HEK293 (cell line): ENCODE results near the gene GPR146.
A peak's percentile ranks its signal among the peaks of the same experiment; 100 is the strongest.

Experiments
- CTCF ChIA-PET: fragments of 350-600 bp; formaldehyde crosslinking; extraction: SDS; loops from one replicate; lab custom pipeline; 2021; ENCODE audit warnings: antibody characterized with exemption; lab: Yijun Ruan, JAX
- POLR2A ChIA-PET: fragments of 300-600 bp; formaldehyde crosslinking; extraction: SDS; loops from one replicate; lab custom pipeline; 2020; ENCODE audit warnings: antibody characterized with exemption, inconsistent platforms; lab: Yijun Ruan, JAX
- H3K27ac ChIP-seq: fragments of 200-500 bp; sonication (Bioruptor generic); 2 replicates; pipeline ENCODE4 v1.5.1; 2014; ENCODE audit warnings: low read depth, low read length, control low read depth, inconsistent platforms; ENCODE audit errors: extremely low read depth
- H3K36me3 ChIP-seq, 2 experiments: fragments of 200-500 bp in 1 of 2; sonication (Bioruptor generic) in 1 of 2; 1 replicate in 1 of 2; 2 replicates in 1 of 2; pipeline ENCODE4 v1.5.1; 2014 to 2017; ENCODE audit warnings: inconsistent platforms in 2 of 2, low read length in 2 of 2; ENCODE audit not compliant: control insufficient read depth in 2 of 2, insufficient read depth in 1 of 2
- H3K4me1 ChIP-seq: fragments of 200-500 bp; sonication (Bioruptor generic); 2 replicates; pipeline ENCODE4 v1.5.1; 2014; ENCODE audit warnings: mild to moderate bottlenecking, low read length, inconsistent platforms; ENCODE audit not compliant: control insufficient read depth, insufficient read depth
- H3K4me3 ChIP-seq: 2 replicates; pipeline ENCODE4 v1.5.1; 2011; ENCODE audit warnings: low read depth, mild to moderate bottlenecking, control low read depth, low read length, moderate library complexity
- H3K9me3 ChIP-seq: fragments of 200-500 bp; sonication (Bioruptor generic); 2 replicates; pipeline ENCODE4 v1.5.1; 2014; ENCODE audit warnings: low read depth, low read length, inconsistent platforms; ENCODE audit not compliant: control insufficient read depth, insufficient read depth
- GLIS1 ChIP-seq: fragments of 450-650 bp; formaldehyde crosslinking; IDR thresholded peaks from 2 replicates; pipeline ENCODE4 v1.5.1; 2016; ENCODE audit warnings: missing biosample characterization, missing genetic modification characterization
- HOXC10 ChIP-seq: sonication (generic); formaldehyde crosslinking; IDR thresholded peaks from 2 replicates; pipeline ENCODE4 v1.8.1; 2023; ENCODE audit warnings: mild to moderate bottlenecking, missing genetic modification reagents
- KLF7 ChIP-seq: fragments of 450-650 bp; formaldehyde crosslinking; IDR thresholded peaks from 2 replicates; pipeline ENCODE4 v1.5.1; 2016; ENCODE audit warnings: missing biosample characterization, missing genetic modification characterization, borderline replicate concordance
- KLF8 ChIP-seq: fragments of 450-650 bp; formaldehyde crosslinking; IDR thresholded peaks from 2 replicates; pipeline ENCODE4 v1.5.1; 2016; ENCODE audit warnings: missing biosample characterization, missing genetic modification characterization
- MYNN ChIP-seq: fragments of 450-650 bp; formaldehyde crosslinking; IDR thresholded peaks from 2 replicates; pipeline ENCODE4 v1.5.1; 2016; ENCODE audit warnings: missing biosample characterization, missing genetic modification characterization, borderline replicate concordance
- SCRT1 ChIP-seq: fragments of 450-650 bp; formaldehyde crosslinking; IDR thresholded peaks from 2 replicates; pipeline ENCODE4 v1.5.1; 2016; ENCODE audit warnings: missing biosample characterization, missing genetic modification characterization, borderline replicate concordance
- ZBTB1 ChIP-seq: fragments of 450-650 bp; formaldehyde crosslinking; IDR thresholded peaks from 2 replicates; pipeline ENCODE4 v1.5.1; 2016; ENCODE audit warnings: missing biosample characterization, missing genetic modification characterization
- ZBTB20 ChIP-seq: fragments of 450-650 bp; formaldehyde crosslinking; IDR thresholded peaks from 2 replicates; pipeline ENCODE4 v1.5.1; 2016; ENCODE audit warnings: missing biosample characterization, missing genetic modification characterization
- ZNF266 ChIP-seq: fragments of 450-650 bp; formaldehyde crosslinking; IDR thresholded peaks from 2 replicates; pipeline ENCODE4 v1.5.1; 2016; ENCODE audit warnings: missing biosample characterization, missing genetic modification characterization, low read depth
- ZNF350 ChIP-seq: fragments of 450-650 bp; formaldehyde crosslinking; IDR thresholded peaks from 2 replicates; pipeline ENCODE4 v1.5.0; 2017; ENCODE audit warnings: missing biosample characterization, mild to moderate bottlenecking, missing genetic modification characterization
- ZNF433 ChIP-seq: fragments of 450-650 bp; formaldehyde crosslinking; IDR thresholded peaks from 2 replicates; pipeline ENCODE4 v1.5.1; 2016; ENCODE audit warnings: missing biosample characterization, missing genetic modification characterization, low read depth
- ZNF514 ChIP-seq: fragments of 450-650 bp; formaldehyde crosslinking; IDR thresholded peaks from 2 replicates; pipeline ENCODE4 v1.5.1; 2016; ENCODE audit warnings: missing biosample characterization, missing genetic modification characterization
- ZNF558 ChIP-seq: fragments of 450-650 bp; formaldehyde crosslinking; IDR thresholded peaks from 2 replicates; pipeline ENCODE4 v1.5.1; 2016; ENCODE audit warnings: missing biosample characterization, missing genetic modification characterization
- ZNF560 ChIP-seq: fragments of 450-650 bp; formaldehyde crosslinking; IDR thresholded peaks from 2 replicates; pipeline ENCODE4 v1.5.1; 2017; ENCODE audit warnings: missing biosample characterization, missing genetic modification characterization, borderline replicate concordance
- ZNF571 ChIP-seq: fragments of 450-650 bp; formaldehyde crosslinking; IDR thresholded peaks from 2 replicates; pipeline ENCODE4 v1.5.0; 2017; ENCODE audit warnings: missing biosample characterization, missing genetic modification characterization
- ZNF791 ChIP-seq: fragments of 450-650 bp; formaldehyde crosslinking; IDR thresholded peaks from 2 replicates; pipeline ENCODE4 v1.5.1; 2016; ENCODE audit warnings: missing biosample characterization, missing genetic modification characterization
- ZSCAN16 ChIP-seq: fragments of 450-650 bp; formaldehyde crosslinking; IDR thresholded peaks from 2 replicates; pipeline ENCODE4 v1.5.1; 2016; ENCODE audit warnings: missing biosample characterization, missing genetic modification characterization
- TF ChIP-seq, protein P1 (sequence below): fragments of 450-650 bp; formaldehyde crosslinking; IDR thresholded peaks from 2 replicates; pipeline ENCODE4 v1.5.1; 2016; ENCODE audit warnings: missing biosample characterization, missing genetic modification characterization
- TF ChIP-seq, protein P2 (sequence below): fragments of 450-650 bp; formaldehyde crosslinking; IDR thresholded peaks from 2 replicates; pipeline ENCODE4 v1.5.0; 2017; ENCODE audit warnings: missing biosample characterization, missing genetic modification characterization, borderline replicate concordance
- TF ChIP-seq, protein P3 (sequence below): fragments of 450-650 bp; IDR thresholded peaks from 2 replicates; pipeline ENCODE4 v1.5.1; 2018; ENCODE audit warnings: missing biosample characterization, missing genetic modification characterization
- TF ChIP-seq, protein P4 (sequence below): fragments of 450-650 bp; formaldehyde crosslinking; IDR thresholded peaks from 2 replicates; pipeline ENCODE4 v1.5.1; 2016; ENCODE audit warnings: missing biosample characterization, missing genetic modification characterization
- TF ChIP-seq, protein P5 (sequence below): fragments of 450-650 bp; formaldehyde crosslinking; IDR thresholded peaks from 2 replicates; pipeline ENCODE4 v1.5.1; 2016; ENCODE audit warnings: missing biosample characterization, missing genetic modification characterization

Gene GPR146

DNA sequence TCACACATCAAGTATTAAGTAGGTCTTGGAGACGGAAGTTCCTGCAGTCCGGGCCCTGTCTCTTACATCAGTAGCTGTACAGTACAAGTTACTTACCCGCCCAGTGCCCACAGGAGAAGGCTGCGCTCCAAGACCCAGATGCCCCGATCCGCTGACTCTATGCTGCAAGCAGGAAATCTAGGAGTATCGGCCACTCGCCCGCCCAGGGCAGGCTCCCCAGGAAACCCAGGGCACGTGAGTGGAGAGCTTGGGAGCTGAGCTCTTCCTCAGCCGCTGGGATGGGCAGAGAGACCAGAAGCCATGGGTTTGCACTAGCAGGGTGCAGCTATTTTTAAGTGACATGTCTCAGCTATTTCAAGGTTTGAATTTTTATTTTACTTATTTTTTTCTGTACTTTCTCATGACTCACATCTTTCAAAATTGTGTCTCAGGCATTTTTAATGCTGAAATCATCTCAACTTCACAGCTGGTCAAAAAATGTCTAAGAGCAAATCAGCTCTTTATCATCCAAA is 41.6 kb downstream of the GPR146 start:
- Histone ChIP-seq H3K9me3 (no peaks in the 10 kb centered on the region), H3K4me3 (no peak overlapping the region), H3K27ac (no peak overlapping the region), H3K4me1 (peaks cover 23% of the 10 kb centered on the region), H3K36me3 (no peaks in the 10 kb centered on the region)
- POLR2A ChIA-PET: interaction anchor here (0.6 to 1.1 kb wide), 4 partner anchors 9 to 184 kb away, joined by 3 to 4 read pairs (median 4); no protein-coding TSS in a partner anchor
- CTCF ChIA-PET: interaction anchor here (0.6 to 3.7 kb wide), 24 partner anchors 8 to 886 kb away, joined by 3 to 38 read pairs (median 4); partner anchors contain the start of gene GPR146
- TF ChIP-seq, protein P1, sequence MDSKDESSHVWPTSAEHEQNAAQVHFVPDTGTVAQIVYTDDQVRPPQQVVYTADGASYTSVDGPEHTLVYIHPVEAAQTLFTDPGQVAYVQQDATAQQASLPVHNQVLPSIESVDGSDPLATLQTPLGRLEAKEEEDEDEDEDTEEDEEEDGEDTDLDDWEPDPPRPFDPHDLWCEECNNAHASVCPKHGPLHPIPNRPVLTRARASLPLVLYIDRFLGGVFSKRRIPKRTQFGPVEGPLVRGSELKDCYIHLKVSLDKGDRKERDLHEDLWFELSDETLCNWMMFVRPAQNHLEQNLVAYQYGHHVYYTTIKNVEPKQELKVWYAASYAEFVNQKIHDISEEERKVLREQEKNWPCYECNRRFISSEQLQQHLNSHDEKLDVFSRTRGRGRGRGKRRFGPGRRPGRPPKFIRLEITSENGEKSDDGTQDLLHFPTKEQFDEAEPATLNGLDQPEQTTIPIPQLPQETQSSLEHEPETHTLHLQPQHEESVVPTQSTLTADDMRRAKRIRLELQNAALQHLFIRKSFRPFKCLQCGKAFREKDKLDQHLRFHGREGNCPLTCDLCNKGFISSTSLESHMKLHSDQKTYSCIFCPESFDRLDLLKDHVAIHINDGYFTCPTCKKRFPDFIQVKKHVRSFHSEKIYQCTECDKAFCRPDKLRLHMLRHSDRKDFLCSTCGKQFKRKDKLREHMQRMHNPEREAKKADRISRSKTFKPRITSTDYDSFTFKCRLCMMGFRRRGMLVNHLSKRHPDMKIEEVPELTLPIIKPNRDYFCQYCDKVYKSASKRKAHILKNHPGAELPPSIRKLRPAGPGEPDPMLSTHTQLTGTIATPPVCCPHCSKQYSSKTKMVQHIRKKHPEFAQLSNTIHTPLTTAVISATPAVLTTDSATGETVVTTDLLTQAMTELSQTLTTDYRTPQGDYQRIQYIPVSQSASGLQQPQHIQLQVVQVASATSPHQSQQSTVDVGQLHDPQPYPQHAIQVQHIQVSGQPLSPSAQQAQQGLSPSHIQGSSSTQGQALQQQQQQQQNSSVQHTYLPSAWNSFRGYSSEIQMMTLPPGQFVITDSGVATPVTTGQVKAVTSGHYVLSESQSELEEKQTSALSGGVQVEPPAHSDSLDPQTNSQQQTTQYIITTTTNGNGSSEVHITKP (tag by site-specific recombination): no peak
- TF ChIP-seq, protein P2, sequence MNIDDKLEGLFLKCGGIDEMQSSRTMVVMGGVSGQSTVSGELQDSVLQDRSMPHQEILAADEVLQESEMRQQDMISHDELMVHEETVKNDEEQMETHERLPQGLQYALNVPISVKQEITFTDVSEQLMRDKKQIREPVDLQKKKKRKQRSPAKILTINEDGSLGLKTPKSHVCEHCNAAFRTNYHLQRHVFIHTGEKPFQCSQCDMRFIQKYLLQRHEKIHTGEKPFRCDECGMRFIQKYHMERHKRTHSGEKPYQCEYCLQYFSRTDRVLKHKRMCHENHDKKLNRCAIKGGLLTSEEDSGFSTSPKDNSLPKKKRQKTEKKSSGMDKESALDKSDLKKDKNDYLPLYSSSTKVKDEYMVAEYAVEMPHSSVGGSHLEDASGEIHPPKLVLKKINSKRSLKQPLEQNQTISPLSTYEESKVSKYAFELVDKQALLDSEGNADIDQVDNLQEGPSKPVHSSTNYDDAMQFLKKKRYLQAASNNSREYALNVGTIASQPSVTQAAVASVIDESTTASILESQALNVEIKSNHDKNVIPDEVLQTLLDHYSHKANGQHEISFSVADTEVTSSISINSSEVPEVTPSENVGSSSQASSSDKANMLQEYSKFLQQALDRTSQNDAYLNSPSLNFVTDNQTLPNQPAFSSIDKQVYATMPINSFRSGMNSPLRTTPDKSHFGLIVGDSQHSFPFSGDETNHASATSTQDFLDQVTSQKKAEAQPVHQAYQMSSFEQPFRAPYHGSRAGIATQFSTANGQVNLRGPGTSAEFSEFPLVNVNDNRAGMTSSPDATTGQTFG (tag by site-specific recombination): no peak
- TF ChIP-seq, protein P3, sequence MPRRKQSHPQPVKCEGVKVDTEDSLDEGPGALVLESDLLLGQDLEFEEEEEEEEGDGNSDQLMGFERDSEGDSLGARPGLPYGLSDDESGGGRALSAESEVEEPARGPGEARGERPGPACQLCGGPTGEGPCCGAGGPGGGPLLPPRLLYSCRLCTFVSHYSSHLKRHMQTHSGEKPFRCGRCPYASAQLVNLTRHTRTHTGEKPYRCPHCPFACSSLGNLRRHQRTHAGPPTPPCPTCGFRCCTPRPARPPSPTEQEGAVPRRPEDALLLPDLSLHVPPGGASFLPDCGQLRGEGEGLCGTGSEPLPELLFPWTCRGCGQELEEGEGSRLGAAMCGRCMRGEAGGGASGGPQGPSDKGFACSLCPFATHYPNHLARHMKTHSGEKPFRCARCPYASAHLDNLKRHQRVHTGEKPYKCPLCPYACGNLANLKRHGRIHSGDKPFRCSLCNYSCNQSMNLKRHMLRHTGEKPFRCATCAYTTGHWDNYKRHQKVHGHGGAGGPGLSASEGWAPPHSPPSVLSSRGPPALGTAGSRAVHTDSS (tag by site-specific recombination): no peak
- TF ChIP-seq ZNF433 (tag by site-specific recombination) (no peak), ZNF350 (tag by site-specific recombination) (no peak), ZBTB1 (tag by site-specific recombination) (no peak), KLF7 (tag by site-specific recombination) (no peak), ZSCAN16 (tag by site-specific recombination) (no peak)
- TF ChIP-seq, protein P4, sequence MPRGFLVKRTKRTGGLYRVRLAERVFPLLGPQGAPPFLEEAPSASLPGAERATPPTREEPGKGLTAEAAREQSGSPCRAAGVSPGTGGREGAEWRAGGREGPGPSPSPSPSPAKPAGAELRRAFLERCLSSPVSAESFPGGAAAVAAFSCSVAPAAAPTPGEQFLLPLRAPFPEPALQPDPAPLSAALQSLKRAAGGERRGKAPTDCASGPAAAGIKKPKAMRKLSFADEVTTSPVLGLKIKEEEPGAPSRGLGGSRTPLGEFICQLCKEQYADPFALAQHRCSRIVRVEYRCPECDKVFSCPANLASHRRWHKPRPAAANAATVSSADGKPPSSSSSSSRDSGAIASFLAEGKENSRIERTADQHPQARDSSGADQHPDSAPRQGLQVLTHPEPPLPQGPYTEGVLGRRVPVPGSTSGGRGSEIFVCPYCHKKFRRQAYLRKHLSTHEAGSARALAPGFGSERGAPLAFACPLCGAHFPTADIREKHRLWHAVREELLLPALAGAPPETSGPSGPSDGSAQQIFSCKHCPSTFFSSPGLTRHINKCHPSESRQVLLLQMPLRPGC (tag by site-specific recombination): no peak
- TF ChIP-seq, all 188 proteins: peak for 0

DNA sequence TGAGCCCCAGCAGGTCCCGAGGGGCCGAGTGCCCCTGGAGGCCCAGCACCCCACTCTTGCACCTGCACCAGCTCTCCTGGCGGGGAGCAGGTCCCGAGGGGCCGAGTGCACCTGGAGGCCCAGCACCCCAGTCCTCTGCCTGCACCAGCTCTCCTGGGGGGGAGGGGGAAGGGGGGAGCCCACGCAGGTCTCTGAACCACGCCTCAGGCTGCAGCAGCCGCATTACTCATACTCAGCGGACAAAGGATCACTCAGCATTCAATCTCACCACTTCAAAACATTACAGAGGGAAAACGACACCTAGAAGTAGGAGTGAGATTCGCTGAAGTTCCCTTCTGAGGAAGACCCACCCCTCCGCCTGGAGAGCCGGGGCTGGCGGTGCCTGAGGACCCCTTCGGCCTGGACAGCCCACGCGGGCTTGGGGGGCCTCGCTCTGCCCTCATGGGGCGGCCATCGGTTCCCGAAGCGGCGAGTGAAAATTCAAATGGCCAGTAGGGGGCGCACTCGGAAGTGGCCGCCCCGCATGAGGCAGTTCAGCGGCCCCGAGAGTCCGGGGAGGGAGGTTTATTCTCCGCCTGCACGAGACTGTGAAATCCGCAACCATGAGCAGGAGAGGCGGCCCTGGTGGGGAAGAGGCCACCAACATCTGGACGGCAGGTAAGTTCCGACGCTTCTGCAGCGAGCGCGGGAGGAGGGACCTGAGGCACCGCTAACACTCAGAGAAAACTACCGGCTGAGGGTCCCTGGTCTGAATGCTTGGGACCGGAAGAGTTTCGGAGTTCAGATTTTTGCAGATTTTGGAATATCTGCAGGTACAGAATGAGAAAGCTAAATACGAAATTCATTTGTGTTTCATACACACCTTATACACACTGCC is 42.5 kb downstream of the GPR146 start:
- no peak overlapping the region; the same call in 1 of the 2 replicates for H3K4me3 ChIP-seq
- peaks cover 21% of the 10 kb centered on the region for H3K4me1 ChIP-seq
- peaks cover 0 to under 1% of the 10 kb centered on the region in 2 experiments; a peak in 1 of 3 replicates for H3K36me3 ChIP-seq
- no peaks in the 10 kb centered on the region for H3K9me3 ChIP-seq
- H3K27ac ChIP-seq: peak overlapping the region; percentile 43; the same call in 1 of the 2 replicates
- CTCF ChIA-PET: interaction anchor here (0.6 to 3.7 kb wide), 24 partner anchors 9 to 886 kb away, joined by 3 to 38 read pairs (median 4); partner anchors contain the start of gene GPR146
- POLR2A ChIA-PET: interaction anchor here (0.6 to 1.1 kb wide), 4 partner anchors 8 to 185 kb away, joined by 3 to 4 read pairs (median 4); no protein-coding TSS in a partner anchor
- no peak for TF ChIP-seq ZNF560 (tag by site-specific recombination)
- TF ChIP-seq SCRT1 (tag by site-specific recombination): no peak
- no peak for TF ChIP-seq ZNF514
- no peak for TF ChIP-seq ZNF558 (tag by site-specific recombination)
- TF ChIP-seq ZNF266 (tag by site-specific recombination): no peak
- TF ChIP-seq GLIS1 (tag by site-specific recombination): peak; percentile 54
- no peak for TF ChIP-seq HOXC10 (CRISPR knock-in tag)
- no peak for TF ChIP-seq ZNF571
- TF ChIP-seq ZBTB20 (tag by site-specific recombination): 0 out of 2 replicates have a peak, but pooled peaks have one; percentile 13
- TF ChIP-seq, protein P5, sequence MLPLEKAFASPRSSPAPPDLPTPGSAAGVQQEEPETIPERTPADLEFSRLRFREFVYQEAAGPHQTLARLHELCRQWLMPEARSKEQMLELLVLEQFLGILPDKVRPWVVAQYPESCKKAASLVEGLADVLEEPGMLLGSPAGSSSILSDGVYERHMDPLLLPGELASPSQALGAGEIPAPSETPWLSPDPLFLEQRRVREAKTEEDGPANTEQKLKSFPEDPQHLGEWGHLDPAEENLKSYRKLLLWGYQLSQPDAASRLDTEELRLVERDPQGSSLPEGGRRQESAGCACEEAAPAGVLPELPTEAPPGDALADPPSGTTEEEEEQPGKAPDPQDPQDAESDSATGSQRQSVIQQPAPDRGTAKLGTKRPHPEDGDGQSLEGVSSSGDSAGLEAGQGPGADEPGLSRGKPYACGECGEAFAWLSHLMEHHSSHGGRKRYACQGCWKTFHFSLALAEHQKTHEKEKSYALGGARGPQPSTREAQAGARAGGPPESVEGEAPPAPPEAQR: no peak
- TF ChIP-seq ZNF791: no peak
- TF ChIP-seq KLF8 (tag by site-specific recombination): no peak
- no peak for TF ChIP-seq MYNN (tag by site-specific recombination)
